NCI-H2171 treated with DMSO at 0.1 percent for 48 hours (cell line): ENCODE results near the gene CETN1.

ENCODE experiments used
- DNase-seq: peaks from one replicate; lab custom pipeline; 2025; lab: John Stamatoyannopoulos, UW

CETN1 gene

GRCh38 chr18:576924-577323 is 3.3 kb upstream of the CETN1 start:
- DNase-seq: no peak

GRCh38 chr18:577643-578375 is 2.4 kb upstream of the CETN1 start:
- DNase-seq: no peak

GRCh38 chr18:579238-579637 is 942 bp upstream of the CETN1 start:
- no peak for DNase-seq

GRCh38 chr18:581096-581495 is 916 bp downstream of the CETN1 start:
- no peak for DNase-seq

- no peak for DNase-seq
These were observed 2.3 kb downstream of the CETN1 start for GRCh38 chr18:582465-582864.

GRCh38 chr18:595068-595467 is 14.9 kb downstream of the CETN1 start:
- no peak for DNase-seq

- no peak for DNase-seq
These were observed 15.4 kb downstream of the CETN1 start for GRCh38 chr18:595571-595970.

GRCh38 chr18:596288-596881 is 16.2 kb downstream of the CETN1 start:
- peak; percentile 78 for DNase-seq

GRCh38 chr18:598124-598589 is 18.0 kb downstream of the CETN1 start:
- no peak for DNase-seq

GRCh38 chr18:600107-600506 is 19.9 kb downstream of the CETN1 start:
- DNase-seq: no peak

GRCh38 chr18:604771-605170 is 24.6 kb downstream of the CETN1 start:
- DNase-seq: no peak

GRCh38 chr18:607930-608329 is 27.8 kb downstream of the CETN1 start:
- DNase-seq: no peak

GRCh38 chr18:610214-610928 is 30.2 kb downstream of the CETN1 start:
- DNase-seq: no peak

GRCh38 chr18:612156-612555 is 32.0 kb downstream of the CETN1 start:
- DNase-seq: no peak

GRCh38 chr18:614193-614592 is 34.0 kb downstream of the CETN1 start:
- DNase-seq: no peak

GRCh38 chr18:615092-615521 is 34.9 kb downstream of the CETN1 start:
- DNase-seq: no peak

- no peak for DNase-seq
These were observed 35.6 kb downstream of the CETN1 start for GRCh38 chr18:615773-616172.

GRCh38 chr18:616380-616995 is 36.3 kb downstream of the CETN1 start:
- peak; percentile 67 for DNase-seq

- peak; percentile 11 for DNase-seq
These were observed 37.9 kb downstream of the CETN1 start for GRCh38 chr18:617970-618504.

- DNase-seq: no peak
These were observed 38.4 kb downstream of the CETN1 start for GRCh38 chr18:618618-619017.

- peak; percentile 13 for DNase-seq
These were observed 41.3 kb downstream of the CETN1 start for GRCh38 chr18:621291-622043.

GRCh38 chr18:622289-622688 is 42.1 kb downstream of the CETN1 start:
- no peak for DNase-seq
